ENCODE measurements around the gene MLKL. TPM values are rescaled to one million over a fixed set of nuclear protein-coding genes. Genes with fewer than 3 reads are reported as not detected.

The MLKL gene
- 6.5 and 11.7 TPM in 2 replicates for total RNA-seq

DNA sequence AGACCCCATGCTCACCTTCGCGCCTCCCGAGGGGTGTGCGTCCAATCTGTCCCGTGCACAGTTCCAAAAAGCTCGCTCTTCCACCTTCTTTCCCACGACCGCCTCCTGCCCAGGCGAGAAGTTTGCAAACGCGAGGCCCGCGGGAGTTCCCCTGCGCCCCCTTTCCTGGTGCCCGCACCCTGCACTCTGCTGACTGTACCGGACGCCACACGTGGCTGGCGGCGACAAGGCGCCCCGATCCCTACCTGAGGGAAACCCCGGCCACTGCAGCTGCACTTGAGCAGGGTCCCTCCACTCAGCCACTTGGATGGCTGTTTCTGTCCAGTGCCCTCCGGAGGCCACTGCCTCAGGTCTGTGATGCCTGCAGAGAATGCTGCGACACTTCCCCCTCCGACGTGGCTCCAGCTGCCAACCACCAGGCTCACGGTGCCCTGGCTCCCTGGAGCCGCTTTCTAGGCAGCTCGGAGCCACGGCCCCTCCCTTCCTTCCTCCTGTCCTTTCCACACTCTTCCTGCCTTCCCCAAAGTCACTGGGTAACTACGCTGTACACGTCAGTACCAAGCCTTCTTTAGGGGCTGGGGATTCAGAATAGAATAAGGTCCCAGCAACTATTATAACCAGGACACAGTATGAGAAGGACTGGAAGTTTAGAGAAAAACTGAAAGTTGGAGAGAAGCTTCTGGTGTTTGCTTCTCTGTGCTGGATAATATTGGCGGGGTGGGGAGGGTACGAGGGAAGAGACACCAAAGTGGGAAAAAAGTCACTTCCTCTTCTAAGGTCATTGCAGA lies at the start of gene MLKL:
Gene MLKL, minus strand, starts transcription at position 425 of the 788 bp plus-strand sequence. CDS start 5,105 bp downstream, outside the sequence.

DNA sequence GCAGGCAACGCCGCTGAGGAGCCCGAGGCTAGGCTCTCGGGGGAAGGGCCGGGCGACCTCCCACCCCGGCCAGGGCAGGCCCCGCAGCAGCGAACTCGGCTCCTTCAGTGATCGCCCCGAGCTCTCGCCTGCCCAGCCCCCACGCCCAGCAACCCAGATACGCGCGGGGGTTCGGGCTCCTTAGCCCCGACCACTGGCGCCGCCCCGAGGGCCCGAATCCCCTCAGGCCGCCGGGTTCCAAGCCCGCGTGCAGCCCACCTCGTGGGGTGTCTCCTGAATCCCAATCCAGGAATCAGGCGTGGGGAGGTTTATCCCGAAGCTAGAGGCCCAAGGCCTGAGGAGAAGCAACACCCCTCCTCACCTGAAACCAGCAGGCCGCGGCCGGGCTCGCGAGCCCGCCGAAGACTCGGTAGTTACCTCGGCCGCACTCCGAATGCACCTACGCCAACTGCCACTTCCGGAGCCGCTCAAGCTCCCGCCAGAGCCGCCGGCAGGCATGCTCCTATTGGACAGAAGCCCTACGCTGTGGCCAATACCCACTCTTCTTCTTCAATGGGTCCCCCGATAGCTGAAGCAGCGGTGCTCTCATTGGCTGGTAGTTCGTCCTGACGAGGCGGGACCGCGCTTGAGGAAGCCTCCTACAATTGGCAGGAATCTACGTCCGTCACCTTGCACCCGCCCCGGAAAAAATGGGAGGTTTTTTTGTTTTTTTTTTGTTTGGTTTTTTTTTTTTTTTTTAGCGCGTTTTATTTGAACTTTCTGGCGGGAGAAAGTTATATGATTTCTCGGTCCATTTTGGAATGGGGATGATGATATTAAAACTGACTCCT lies 34.0 kb downstream of the MLKL start, which contains the start of gene RFWD3:
Gene RFWD3, minus strand, starts transcription at position 453 of the 830 bp plus-strand sequence. CDS start 5,428 bp downstream, outside the sequence.

Other genes starting within 250 kb of the MLKL start
- 87.1 and 229 TPM in 2 replicates for gene GLG1, start 93.7 kb downstream of the MLKL start, total RNA-seq
- gene RFWD3, start 34.0 kb downstream of the MLKL start, total RNA-seq: 18.1 and 20.9 TPM in 2 replicates
- gene FA2H, start 74.0 kb upstream of the MLKL start, total RNA-seq: 0.85 and 2.4 TPM in 2 replicates

All from nasal cavity respiratory epithelium epithelial cell of viscerocranial mucosa (primary cell).